Stimulated activated memory B cell treated with anti-CD40 and anti-IgM and Interleukin-4, amounts not matched to agents 10 μg/mL and 1 μg/mL and 100 μg/mL, for 72 hours (primary cell): ENCODE data around the gene ADCY7.

Experiments used
- ATAC-seq: fragments of 150-1000 bp; cut with Tn5 transposase; 2 replicates; pipeline ENCODE4 v1.10.0; 2021
- H3K27ac Mint-ChIP-seq: one replicate; pipeline ENCODE4 v1.8.0; 2022; ENCODE audit warnings: mild to moderate bottlenecking, mixed read lengths
- H3K27me3 Mint-ChIP-seq: one replicate; pipeline ENCODE4 v1.8.0; 2022; ENCODE audit warnings: mixed read lengths
- H3K36me3 Mint-ChIP-seq: one replicate; pipeline ENCODE4 v1.8.0; 2022; ENCODE audit warnings: mixed read lengths
- H3K4me1 Mint-ChIP-seq: one replicate; pipeline ENCODE4 v1.8.0; 2022; ENCODE audit warnings: mixed read lengths
- H3K4me3 Mint-ChIP-seq: one replicate; pipeline ENCODE4 v1.8.0; 2022; ENCODE audit warnings: mild to moderate bottlenecking, moderate library complexity, mixed read lengths
- H3K9me3 Mint-ChIP-seq: one replicate; pipeline ENCODE4 v1.8.0; 2022; ENCODE audit warnings: mixed read lengths

Gene ADCY7

GRCh38 chr16:50259334-50260205, 6.8 kb upstream of the ADCY7 start:
- Mint-ChIP-seq H3K27me3 (peaks cover 15% of the 10 kb centered on the region), H3K27ac (peak overlapping the region; percentile 41), H3K36me3 (peaks cover 4% of the 10 kb centered on the region), H3K4me3 (no peak overlapping the region), H3K4me1 (peaks cover 24% of the 10 kb centered on the region), H3K9me3 (peaks cover 3% of the 10 kb centered on the region)
- ATAC-seq, result no peak

GRCh38 chr16:50260206-50261159, 5.9 kb upstream of the ADCY7 start:
- Mint-ChIP-seq H3K4me3 (no peak overlapping the region), H3K27ac (peak overlapping the region; percentile 41), H3K36me3 (peaks cover 4% of the 10 kb centered on the region), H3K27me3 (peaks cover 15% of the 10 kb centered on the region), H3K9me3 (peaks cover 3% of the 10 kb centered on the region), H3K4me1 (peaks cover 33% of the 10 kb centered on the region)
- no peak for ATAC-seq

DNA sequence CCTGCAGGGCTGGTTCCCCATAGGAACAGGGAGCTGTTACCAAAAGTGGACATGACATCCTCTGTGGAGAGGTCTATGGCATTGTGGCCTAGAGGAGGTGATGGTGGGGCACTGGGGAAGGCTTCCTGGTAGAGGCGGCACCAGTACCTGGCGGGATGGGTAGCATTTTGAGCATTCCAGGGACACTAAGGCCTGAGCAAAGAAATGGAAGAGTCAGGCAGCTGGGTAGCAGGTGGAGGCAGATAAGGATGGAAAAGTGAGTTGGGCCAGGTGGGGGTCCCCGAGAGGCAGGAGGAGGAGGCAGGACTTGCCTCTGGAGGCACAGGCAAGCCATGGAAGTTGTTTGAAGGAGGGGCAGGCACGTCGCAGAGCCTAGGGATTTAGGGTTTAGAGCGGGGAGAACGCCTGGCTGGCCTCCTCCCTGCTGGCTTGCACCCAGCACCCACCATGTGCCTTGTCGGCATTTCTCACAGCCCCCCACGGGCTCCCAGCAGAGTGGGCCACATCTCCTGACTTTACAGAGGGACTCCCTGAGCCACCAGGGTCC, 5.1 kb upstream of the ADCY7 start:
- peaks cover 41% of the 10 kb centered on the region for H3K4me1 Mint-ChIP-seq
- peaks cover 15% of the 10 kb centered on the region for H3K27me3 Mint-ChIP-seq
- H3K27ac Mint-ChIP-seq, result no peak overlapping the region
- H3K4me3 Mint-ChIP-seq, result no peak overlapping the region
- peaks cover 4% of the 10 kb centered on the region for H3K36me3 Mint-ChIP-seq
- peaks cover 3% of the 10 kb centered on the region for H3K9me3 Mint-ChIP-seq
- no peak for ATAC-seq

GRCh38 chr16:50261707-50262235, 4.6 kb upstream of the ADCY7 start:
- H3K4me3 Mint-ChIP-seq, result no peak overlapping the region
- peaks cover 46% of the 10 kb centered on the region for H3K4me1 Mint-ChIP-seq
- H3K27me3 Mint-ChIP-seq, result peaks cover 15% of the 10 kb centered on the region
- H3K36me3 Mint-ChIP-seq, result peaks cover 4% of the 10 kb centered on the region
- no peak overlapping the region for H3K27ac Mint-ChIP-seq
- H3K9me3 Mint-ChIP-seq, result peaks cover 3% of the 10 kb centered on the region
- no peak for ATAC-seq

GRCh38 chr16:50263060-50263909, 3.1 kb upstream of the ADCY7 start:
- Mint-ChIP-seq H3K27ac (peak overlapping the region; percentile 96), H3K4me3 (no peak overlapping the region), H3K9me3 (peaks cover 3% of the 10 kb centered on the region), H3K36me3 (peaks cover 4% of the 10 kb centered on the region), H3K4me1 (peaks cover 60% of the 10 kb centered on the region), H3K27me3 (peaks cover 15% of the 10 kb centered on the region)
- ATAC-seq, result no peak

DNA sequence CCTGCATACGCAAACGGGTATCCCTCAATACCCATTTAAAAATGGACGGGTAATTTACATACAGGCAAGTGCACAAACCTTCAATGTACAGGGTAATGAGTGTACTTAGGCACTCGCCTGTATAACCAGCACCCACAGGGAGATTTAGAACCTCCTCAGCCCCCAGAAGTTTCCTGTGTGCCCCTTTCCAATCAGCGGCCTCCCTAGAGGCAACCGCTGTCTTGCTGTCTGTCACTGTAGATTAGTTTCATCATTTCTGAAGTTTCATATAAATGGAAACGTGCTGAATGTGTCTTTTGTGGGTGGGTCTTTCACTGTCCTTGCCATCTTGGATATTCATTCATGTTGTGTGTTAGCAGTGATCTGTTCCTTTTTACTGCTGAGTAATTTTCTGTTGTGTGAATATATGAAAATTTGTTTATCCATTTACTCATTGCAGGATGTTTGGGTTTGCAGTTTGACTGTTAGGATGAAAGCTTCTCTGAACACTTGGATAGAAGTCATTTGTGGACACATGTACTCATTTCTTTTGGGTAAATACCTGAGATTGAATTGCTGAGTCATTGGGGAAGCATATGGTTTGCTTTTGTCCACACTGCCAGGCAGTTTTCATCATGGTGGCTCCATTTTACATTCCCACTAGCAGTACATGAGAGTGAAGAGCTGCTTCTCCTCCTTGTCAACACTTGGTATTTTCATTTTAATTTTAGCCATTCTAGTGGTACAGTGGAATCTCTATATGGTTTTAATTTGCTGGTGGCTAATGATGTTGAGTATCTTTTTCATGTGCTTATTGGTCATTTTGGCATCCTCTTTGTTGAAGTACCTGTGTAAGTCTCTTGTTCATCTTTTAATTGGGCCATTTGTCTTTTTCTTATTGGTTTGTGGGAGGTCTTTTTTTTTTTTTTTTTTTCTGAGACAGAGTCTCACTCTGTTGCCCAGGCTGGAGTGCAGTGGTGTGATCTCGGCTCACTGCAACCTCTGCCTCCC, 2.1 kb upstream of the ADCY7 start:
- peak overlapping the region; percentile 96 for H3K27ac Mint-ChIP-seq
- no peak overlapping the region for H3K4me3 Mint-ChIP-seq
- H3K36me3 Mint-ChIP-seq, result peaks cover 4% of the 10 kb centered on the region
- peaks cover 3% of the 10 kb centered on the region for H3K9me3 Mint-ChIP-seq
- ATAC-seq, result peak; percentile 6
- H3K27me3 Mint-ChIP-seq, result peaks cover 14% of the 10 kb centered on the region
- H3K4me1 Mint-ChIP-seq, result peaks cover 68% of the 10 kb centered on the region

GRCh38 chr16:50265260-50265659, 1.1 kb upstream of the ADCY7 start:
- Mint-ChIP-seq H3K27me3 (peaks cover 4% of the 10 kb centered on the region), H3K4me1 (peaks cover 68% of the 10 kb centered on the region), H3K27ac (peak overlapping the region; percentile 96), H3K4me3 (peak overlapping the region; percentile 22), H3K36me3 (peaks cover 4% of the 10 kb centered on the region), H3K9me3 (no peaks in the 10 kb centered on the region)
- peak; percentile 57 for ATAC-seq

GRCh38 chr16:50265716-50266336, 525 bp upstream of the ADCY7 start:
- Mint-ChIP-seq H3K4me1 (peaks cover 73% of the 10 kb centered on the region), H3K27ac (peak overlapping the region; percentile 96), H3K36me3 (no peaks in the 10 kb centered on the region), H3K9me3 (no peaks in the 10 kb centered on the region), H3K4me3 (peak overlapping the region; percentile 89), H3K27me3 (no peaks in the 10 kb centered on the region)
- ATAC-seq, result no peak

- H3K27me3 Mint-ChIP-seq, result no peaks in the 10 kb centered on the region
- no peaks in the 10 kb centered on the region for H3K9me3 Mint-ChIP-seq
- H3K36me3 Mint-ChIP-seq, result no peaks in the 10 kb centered on the region
- peaks cover 86% of the 10 kb centered on the region for H3K4me1 Mint-ChIP-seq
- H3K27ac Mint-ChIP-seq, result peak overlapping the region; percentile 96
- ATAC-seq, result no peak
- H3K4me3 Mint-ChIP-seq, result peak overlapping the region; percentile 89
Observed at GRCh38 chr16:50267151-50267631, 840 bp downstream of the ADCY7 start.

DNA sequence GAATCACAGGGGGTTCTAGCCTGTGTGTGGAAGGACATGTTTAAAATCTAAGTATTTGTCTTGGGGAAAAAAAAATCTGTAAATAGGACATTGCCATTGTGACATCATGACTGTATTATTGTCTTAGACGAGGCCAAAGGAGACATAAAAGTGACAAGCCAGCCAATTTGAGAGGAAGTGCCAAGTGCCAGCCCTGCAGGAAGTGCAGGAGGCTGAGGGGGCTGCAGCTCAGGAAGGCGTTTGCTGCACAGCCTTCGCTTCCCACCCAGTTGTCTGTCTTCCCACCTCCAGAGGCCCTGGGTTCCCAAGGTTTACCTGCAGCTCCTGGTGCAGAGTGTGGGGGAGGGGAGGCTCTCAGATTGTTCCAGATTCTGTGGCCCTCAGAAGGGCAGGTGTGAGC, 1.3 kb downstream of the ADCY7 start:
- Mint-ChIP-seq H3K4me1 (peaks cover 91% of the 10 kb centered on the region), H3K27ac (peak overlapping the region; percentile 96), H3K27me3 (no peaks in the 10 kb centered on the region), H3K4me3 (peak overlapping the region; percentile 89), H3K9me3 (no peaks in the 10 kb centered on the region), H3K36me3 (no peaks in the 10 kb centered on the region)
- no peak for ATAC-seq

GRCh38 chr16:50268352-50268751, 2.0 kb downstream of the ADCY7 start:
- Mint-ChIP-seq H3K27ac (peak overlapping the region; percentile 96), H3K9me3 (no peaks in the 10 kb centered on the region), H3K27me3 (no peaks in the 10 kb centered on the region), H3K36me3 (no peaks in the 10 kb centered on the region), H3K4me1 (peaks cover 98% of the 10 kb centered on the region), H3K4me3 (peak overlapping the region; percentile 24)
- ATAC-seq, result no peak

DNA sequence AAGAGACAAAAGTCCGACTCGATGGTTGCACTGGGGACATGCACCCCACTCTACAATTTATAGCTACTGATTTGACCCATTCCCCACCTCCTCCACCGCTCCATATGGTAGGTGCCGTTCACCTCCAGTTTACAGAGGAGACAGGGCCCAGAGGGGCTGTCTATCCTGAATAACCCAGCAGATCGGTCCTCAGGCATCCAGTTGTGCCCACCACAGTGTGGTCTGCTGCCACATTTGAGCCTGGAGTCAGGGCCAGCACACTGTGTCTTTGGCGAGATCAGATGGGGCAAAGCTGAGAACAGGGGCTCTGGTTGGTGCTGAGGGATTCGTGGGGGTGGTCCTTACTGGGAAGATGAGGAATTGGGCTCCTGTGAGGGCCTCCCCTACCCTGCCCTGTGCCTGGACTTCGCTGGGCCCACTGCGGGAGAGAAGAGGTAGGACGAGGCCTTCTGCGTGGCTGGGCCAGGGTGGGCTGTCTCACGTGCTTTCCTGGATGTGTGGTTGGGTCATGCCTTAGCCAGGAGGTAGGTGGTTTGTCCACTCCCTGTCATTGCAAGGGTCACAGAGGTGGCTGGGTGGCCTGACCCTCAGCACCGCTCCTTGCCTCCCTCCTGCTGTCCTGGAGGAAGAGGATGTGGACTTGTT, 2.8 kb downstream of the ADCY7 start:
- no peaks in the 10 kb centered on the region for H3K9me3 Mint-ChIP-seq
- peak overlapping the region; percentile 96 for H3K27ac Mint-ChIP-seq
- H3K4me1 Mint-ChIP-seq, result peaks cover 99% of the 10 kb centered on the region
- no peaks in the 10 kb centered on the region for H3K36me3 Mint-ChIP-seq
- H3K4me3 Mint-ChIP-seq, result no peak overlapping the region
- ATAC-seq, result no peak
- H3K27me3 Mint-ChIP-seq, result no peaks in the 10 kb centered on the region
